GM12892 (cell line): ENCODE data around the gene PLEKHA5.

Experiments
- POLR2AphosphoS5 ChIP-seq: IDR thresholded peaks from 2 replicates; pipeline ENCODE4 v1.6.1; 2011; ENCODE audit warnings: low read depth, low read length, control low read depth
- TAF1 ChIP-seq: IDR thresholded peaks from 2 replicates; pipeline ENCODE4 v1.6.1; 2011; ENCODE audit warnings: low read depth, mild to moderate bottlenecking, control low read depth, low read length, borderline replicate concordance

DNA sequence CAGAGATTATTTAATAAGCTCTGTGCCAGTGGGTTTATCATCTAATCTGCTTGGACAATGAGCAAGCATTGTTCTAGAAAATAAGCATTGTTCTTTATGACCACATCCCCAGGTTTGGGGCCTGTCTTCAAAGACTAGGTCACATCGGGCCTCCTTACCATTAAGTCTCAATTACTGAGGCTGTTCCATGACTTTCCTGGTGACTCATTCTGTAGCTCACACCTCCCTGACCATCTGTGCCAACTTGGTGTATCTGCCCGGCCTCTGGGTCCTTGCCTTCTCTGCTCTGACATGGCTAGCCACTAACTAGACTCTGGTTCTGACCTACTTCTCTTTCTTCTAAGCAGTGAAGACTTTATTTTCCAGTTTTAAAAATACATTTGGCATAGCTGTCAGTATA, 44.4 kb upstream of the PLEKHA5 start:
- TF ChIP-seq POLR2AphosphoS5 (no peak), TAF1 (no peak)
